Left lung (tissue), 10 donors: ENCODE results near the gene GFER. TPM values are rescaled to one million over a fixed set of nuclear protein-coding genes. Genes with fewer than 3 reads are reported as not detected.
A peak's percentile ranks its signal among the peaks of the same experiment; 100 is the strongest.

Source experiments
- ATAC-seq: fragments of 200-7000 bp; cut with Tn5 transposase; one replicate; pipeline ENCODE4 v1.9.1; 2020; ENCODE audit warnings: moderate library complexity
- DNase-seq, 4 donors: peaks; one replicate each; pipeline ENCODE4 v3.0.0-alpha.2; 2013 to 2020
- H3K27ac ChIP-seq, 2 donors: fragments of 200-600 bp; sonication (generic) in 1 of 2; one replicate each; pipeline versions ENCODE4 v1.5.0 to v1.8.0; 2020 to 2021
- H3K27me3 ChIP-seq, 2 donors: fragments of 200-600 bp; sonication (generic) in 1 of 2; one replicate each; pipeline versions ENCODE4 v1.5.0 to v1.8.0; 2020 to 2021
- H3K36me3 ChIP-seq, 2 donors: fragments of 200-600 bp; sonication (generic) in 1 of 2; one replicate each; pipeline versions ENCODE4 v1.5.0 to v1.8.0; 2020 to 2021
- H3K4me1 ChIP-seq, 2 donors: fragments of 200-600 bp; one replicate each; pipeline ENCODE4 v1.8.0; 2021
- H3K4me3 ChIP-seq, 2 donors: fragments of 200-600 bp; sonication (generic) in 1 of 2; one replicate each; pipeline versions ENCODE4 v1.5.0 to v1.8.0; 2020 to 2021; ENCODE audit warnings: mild to moderate bottlenecking in 1 of 2
- H3K9me3 ChIP-seq, 2 donors: fragments of 200-600 bp; sonication (generic) in 1 of 2; one replicate each; pipeline versions ENCODE4 v1.5.0 to v1.8.0; 2020 to 2021
- CTCF ChIP-seq, 2 donors: fragments of 200-600 bp; sonication (generic) in 1 of 2; IDR thresholded peaks; one replicate each; pipeline versions ENCODE4 v1.5.0 to v1.8.0; 2021; ENCODE audit warnings: antibody characterized with exemption in 2 of 2
- intact Hi-C, 2 donors: fragments of 100-400 bp; cut with DNase I; formaldehyde crosslinking; loops; one replicate each; pipeline versions ENCODE4 v1.11.2 to v1.14.2; 2022
- polyA plus RNA-seq, 6 donors: library from polyadenylated mRNA; unstranded; fragments of 120-200 nt; gene quantifications; one replicate each; pipeline ENCODE4 v1.2.1, GENCODE V29; 2013; ENCODE audit not compliant: insufficient read length in 6 of 6
- total RNA-seq, 2 donors: library from RNA; stranded (reverse); fragmentation: NEBNext Ultra II Directional; extraction: Animal tissue kit (Norgen Biotek cat#: 25700); gene quantifications; one replicate each; pipeline ENCODE4 v1.2.1, GENCODE V29; 2021
- donor health status: DM: no; HTN: yes; CAD: no.
- donor health status: DM: no; HTN: no; CAD: no.

The GFER gene
- total and polyA plus RNA-seq, 8 donors, result 15.7 to 26.1 (median 20.0) TPM

- TF ChIP-seq CTCF (IDR thresholded peaks at IDR 0.05), result no peak
- Histone ChIP-seq H3K9me3 (no peaks in the 10 kb centered on the region), H3K4me1 (peaks cover 29 to 44% of the 10 kb centered on the region in 2 donors), H3K27ac (no peak overlapping the region), H3K36me3 (peaks cover 0 to 5% of the 10 kb centered on the region in 2 donors), H3K4me3 (no peak overlapping the region), H3K27me3 (no peaks in the 10 kb centered on the region)
- DNase-seq, result peak in 1 of 4 donors; percentile 71
- ATAC-seq, result no peak
- intact Hi-C loops, result no loop called here
These were observed 15.6 kb upstream of the GFER start for GRCh38 chr16:1968146-1968953.

- H3K9me3 ChIP-seq, result no peaks in the 10 kb centered on the region
- TF ChIP-seq CTCF (IDR thresholded peaks at IDR 0.05), result no peak
- DNase-seq, result peak; percentile 92 to 97 (median 95)
- intact Hi-C loops, result no loop called here
- peaks cover 17 to 27% of the 10 kb centered on the region in 2 donors for H3K4me1 ChIP-seq
- peak within 1 kb of the TSS; percentile 84 to 97 for H3K27ac ChIP-seq
- peak within 1 kb of the TSS; percentile 98 to 99 for H3K4me3 ChIP-seq
- H3K36me3 ChIP-seq, result peaks cover 0 to 31% of the 10 kb centered on the region in 2 donors
- ATAC-seq, result peak; percentile 97
- H3K27me3 ChIP-seq, result no peaks in the 10 kb centered on the region
These were observed 12.1 kb upstream of the GFER start, which contains the start of gene TBL3 for GRCh38 chr16:1971796-1972489. Gene TBL3, plus strand, starts transcription at chr16:1972053. Its CDS starts 112 bp downstream, at chr16:1972165.

- peaks cover 0 to 37% of the 10 kb centered on the region in 2 donors for H3K36me3 ChIP-seq
- peaks cover 0 to 2% of the 10 kb centered on the region in 2 donors for H3K27me3 ChIP-seq
- H3K4me1 ChIP-seq, result peaks cover 17 to 25% of the 10 kb centered on the region in 2 donors
- H3K27ac ChIP-seq, result peak overlapping the region in 1 of 2 donors; percentile 97
- H3K4me3 ChIP-seq, result peak overlapping the region; percentile 98 to 99
- no peaks in the 10 kb centered on the region for H3K9me3 ChIP-seq
- peak; percentile 13 for ATAC-seq
- DNase-seq, result peak in 1 of 4 donors; percentile 76
- TF ChIP-seq CTCF (IDR thresholded peaks at IDR 0.05), result no peak
- intact Hi-C loops, result no loop called here
These were observed 11.5 kb upstream of the GFER start for GRCh38 chr16:1972490-1972877.

- ATAC-seq (no peak), DNase-seq (no peak)
- Histone ChIP-seq H3K27me3 (peaks cover 0 to 13% of the 10 kb centered on the region in 2 donors), H3K36me3 (peaks cover 0 to 48% of the 10 kb centered on the region in 2 donors), H3K4me1 (peaks cover 17 to 25% of the 10 kb centered on the region in 2 donors), H3K4me3 (no peak overlapping the region), H3K9me3 (no peaks in the 10 kb centered on the region), H3K27ac (no peak overlapping the region)
- intact Hi-C loops, result no loop called here
- no peak for TF ChIP-seq CTCF (IDR thresholded peaks at IDR 0.05)
These were observed 10.4 kb upstream of the GFER start for GRCh38 chr16:1973461-1974156.
